WTC11 (cell line): Measurements from ENCODE around the gene CDH16. TPM values are rescaled to one million over a fixed set of nuclear protein-coding genes. Genes with fewer than 3 reads are reported as not detected.

ENCODE experiments used
- ATAC-seq: fragments of 200-7000 bp; cut with Tn5 transposase; 2 replicates; pipeline ENCODE4 v1.10.0; 2021; ENCODE audit warnings: mild to moderate bottlenecking, moderate library complexity
- CTCF ChIA-PET: fragments of 300-600 bp; sonication (Branson Sonifier 250); formaldehyde crosslinking; loops from one replicate; lab custom pipeline; 2021; ENCODE audit warnings: antibody characterized with exemption; lab: Charles Lee
- POLR2A ChIA-PET: fragments of 350-600 bp; sonication (Branson Sonifier 250); formaldehyde crosslinking; loops from one replicate; lab custom pipeline; 2021; ENCODE audit warnings: antibody characterized with exemption; lab: Charles Lee
- DNase-seq: peaks from one replicate; pipeline ENCODE4 v3.0.0; 2021; ENCODE audit warnings: low spot score
- H3K27ac Mint-ChIP-seq: 2 replicates; pipeline ENCODE4 v1.8.0; 2021; ENCODE audit warnings: mixed read lengths
- H3K27me3 Mint-ChIP-seq: 2 replicates; pipeline ENCODE4 v1.8.0; 2021; ENCODE audit warnings: low read depth, mild to moderate bottlenecking, moderate library complexity, mixed read lengths
- H3K36me3 Mint-ChIP-seq: 2 replicates; pipeline ENCODE4 v1.8.0; 2021; ENCODE audit warnings: mixed read lengths
- H3K4me1 Mint-ChIP-seq: 2 replicates; pipeline ENCODE4 v1.8.0; 2022; ENCODE audit warnings: mixed read lengths
- H3K4me3 Mint-ChIP-seq: 2 replicates; pipeline ENCODE4 v1.8.0; 2021; ENCODE audit warnings: mild to moderate bottlenecking, moderate library complexity, mixed read lengths
- H3K9me3 Mint-ChIP-seq: 2 replicates; pipeline ENCODE4 v1.8.0; 2021; ENCODE audit warnings: mixed read lengths
- CREB1 ChIP-seq: sonication (generic); formaldehyde crosslinking; IDR thresholded peaks from 2 replicates; pipeline ENCODE4 v1.8.0; 2023; ENCODE audit warnings: mild to moderate bottlenecking, missing genetic modification reagents
- E2F5 ChIP-seq: sonication (generic); formaldehyde crosslinking; IDR thresholded peaks from 2 replicates; pipeline ENCODE4 v1.8.1; 2022; ENCODE audit warnings: mild to moderate bottlenecking, moderate library complexity, missing genetic modification reagents
- ELF4 ChIP-seq: sonication (generic); formaldehyde crosslinking; IDR thresholded peaks from 2 replicates; pipeline ENCODE4 v1.8.1; 2022; ENCODE audit warnings: low read depth, mild to moderate bottlenecking, moderate library complexity, missing genetic modification reagents
- FOXJ3 ChIP-seq: sonication (generic); formaldehyde crosslinking; IDR thresholded peaks from 2 replicates; pipeline ENCODE4 v1.9.0; 2021; ENCODE audit warnings: missing genetic modification reagents, mild to moderate bottlenecking, borderline replicate concordance
- JAZF1 ChIP-seq: fragments of 250-450 bp; sonication (Bioruptor Pico); IDR thresholded peaks from 2 replicates; pipeline ENCODE4 v1.9.0; 2021; ENCODE audit warnings: moderate library complexity, mild to moderate bottlenecking, inconsistent platforms
- MAX ChIP-seq: sonication (generic); formaldehyde crosslinking; IDR thresholded peaks from 2 replicates; pipeline ENCODE4 v1.8.0; 2022; ENCODE audit warnings: mild to moderate bottlenecking, missing genetic modification reagents
- NR1H2 ChIP-seq: sonication (generic); formaldehyde crosslinking; IDR thresholded peaks from 2 replicates; pipeline ENCODE4 v1.9.0; 2021; ENCODE audit warnings: mild to moderate bottlenecking, moderate library complexity, missing genetic modification reagents
- OVOL2 ChIP-seq: fragments of 250-450 bp; sonication (Bioruptor Pico); IDR thresholded peaks from 2 replicates; pipeline ENCODE4 v1.9.0; 2021; ENCODE audit warnings: mild to moderate bottlenecking, borderline replicate concordance
- SOX15 ChIP-seq: fragments of 250-450 bp; sonication (Bioruptor Pico); IDR thresholded peaks from 2 replicates; pipeline ENCODE4 v1.9.0; 2021; ENCODE audit warnings: mild to moderate bottlenecking
- SP1 ChIP-seq: sonication (generic); formaldehyde crosslinking; conservative IDR thresholded peaks from 2 replicates; pipeline ENCODE4 v1.8.1; 2022; ENCODE audit warnings: missing genetic modification reagents
- ZNF219 ChIP-seq: sonication (generic); formaldehyde crosslinking; IDR thresholded peaks from 2 replicates; pipeline ENCODE4 v1.8.0; 2023; ENCODE audit warnings: missing genetic modification reagents, mild to moderate bottlenecking, borderline replicate concordance
- ZNF396 ChIP-seq: fragments of 250-450 bp; sonication (Bioruptor Pico); IDR thresholded peaks from 2 replicates; pipeline ENCODE4 v1.8.0; 2021; ENCODE audit warnings: mild to moderate bottlenecking, moderate library complexity, borderline replicate concordance
- ZNF416 ChIP-seq: fragments of 250-450 bp; sonication (Bioruptor Pico); IDR thresholded peaks from 2 replicates; pipeline ENCODE4 v1.9.0; 2021; ENCODE audit warnings: mild to moderate bottlenecking, inconsistent platforms
- total RNA-seq: library from RNA; stranded (reverse); gene quantifications from 3 replicates; pipeline ENCODE4 v1.2.3, GENCODE V29; 2021
- TF ChIP-seq, protein P1 (sequence below): sonication (generic); formaldehyde crosslinking; IDR thresholded peaks from 2 replicates; pipeline ENCODE4 v1.8.1; 2023; ENCODE audit warnings: mild to moderate bottlenecking, missing genetic modification reagents, moderate library complexity
- TF ChIP-seq, protein P2 (sequence below): fragments of 200-600 bp; IDR thresholded peaks from 2 replicates; pipeline ENCODE4 v1.8.0; 2022; ENCODE audit warnings: antibody characterized with exemption
- TF ChIP-seq, protein P3 (sequence below): sonication (generic); formaldehyde crosslinking; IDR thresholded peaks from 2 replicates; pipeline ENCODE4 v1.8.0; 2022; ENCODE audit warnings: missing genetic modification reagents
- TF ChIP-seq, protein P4 (sequence below): sonication (generic); formaldehyde crosslinking; IDR thresholded peaks from 2 replicates; pipeline ENCODE4 v1.8.0; 2023; ENCODE audit warnings: missing genetic modification reagents

CDH16 gene
- total RNA-seq, 1 experiment from 2014 or later, result not detected

DNA sequence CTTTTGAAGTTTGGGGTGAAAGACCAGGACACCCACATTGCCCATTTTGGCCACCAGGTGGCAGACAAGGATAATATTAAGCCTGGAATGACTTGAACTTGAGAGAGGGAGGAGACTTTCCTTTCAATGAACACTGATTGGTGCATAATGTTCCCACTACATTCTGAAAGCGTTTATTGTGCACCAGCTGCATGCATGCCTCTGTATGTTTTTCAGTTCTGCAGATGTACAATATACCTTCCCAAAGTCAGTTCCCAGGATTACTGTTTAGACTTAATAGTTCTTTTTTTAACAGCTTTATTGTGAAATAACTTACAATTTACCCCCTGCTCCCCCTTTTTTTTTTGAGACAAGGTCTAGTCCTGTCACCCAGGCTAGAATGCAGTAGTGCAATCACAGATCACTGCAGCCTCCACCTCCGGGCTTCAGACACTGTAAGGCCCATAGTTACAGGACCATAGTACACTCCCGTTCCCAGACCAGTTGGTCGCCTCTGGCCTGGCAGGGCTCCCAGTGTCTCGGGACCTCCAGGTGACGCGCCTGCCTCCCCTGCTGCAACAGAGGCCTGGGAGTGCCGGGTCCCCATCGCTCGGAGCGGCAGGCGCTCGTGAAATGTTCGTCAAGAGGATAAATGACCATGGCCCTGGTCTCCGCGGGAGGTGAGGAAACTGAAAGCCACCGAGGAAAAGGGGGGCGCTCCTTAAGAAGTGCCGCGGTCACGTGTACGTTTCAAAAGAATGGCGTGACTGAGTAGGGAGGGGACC, 28.8 kb upstream of the CDH16 start:
- H3K36me3 Mint-ChIP-seq, result peaks cover 10% of the 10 kb centered on the region; the same call in 1 of the 2 replicates
- ATAC-seq (peak; percentile 80), DNase-seq (peak; percentile 91)
- peaks cover 9% of the 10 kb centered on the region for H3K9me3 Mint-ChIP-seq
- TF ChIP-seq NR1H2 (no peak), SP1 (0 out of 2 replicates have a peak, but pooled peaks have one; percentile 13), E2F5 (CRISPR knock-in tag) (no peak), ELF4 (no peak), ZNF416 (CRISPR knock-in tag) (no peak), FOXJ3 (CRISPR knock-in tag) (no peak), CREB1 (no peak), OVOL2 (CRISPR knock-in tag) (no peak), ZNF219 (CRISPR knock-in tag) (no peak)
- TF ChIP-seq, protein P1, sequence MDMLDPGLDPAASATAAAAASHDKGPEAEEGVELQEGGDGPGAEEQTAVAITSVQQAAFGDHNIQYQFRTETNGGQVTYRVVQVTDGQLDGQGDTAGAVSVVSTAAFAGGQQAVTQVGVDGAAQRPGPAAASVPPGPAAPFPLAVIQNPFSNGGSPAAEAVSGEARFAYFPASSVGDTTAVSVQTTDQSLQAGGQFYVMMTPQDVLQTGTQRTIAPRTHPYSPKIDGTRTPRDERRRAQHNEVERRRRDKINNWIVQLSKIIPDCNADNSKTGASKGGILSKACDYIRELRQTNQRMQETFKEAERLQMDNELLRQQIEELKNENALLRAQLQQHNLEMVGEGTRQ (CRISPR knock-in tag), result peak; percentile 52; the same call in 1 of the 2 replicates
- TF ChIP-seq, protein P2, sequence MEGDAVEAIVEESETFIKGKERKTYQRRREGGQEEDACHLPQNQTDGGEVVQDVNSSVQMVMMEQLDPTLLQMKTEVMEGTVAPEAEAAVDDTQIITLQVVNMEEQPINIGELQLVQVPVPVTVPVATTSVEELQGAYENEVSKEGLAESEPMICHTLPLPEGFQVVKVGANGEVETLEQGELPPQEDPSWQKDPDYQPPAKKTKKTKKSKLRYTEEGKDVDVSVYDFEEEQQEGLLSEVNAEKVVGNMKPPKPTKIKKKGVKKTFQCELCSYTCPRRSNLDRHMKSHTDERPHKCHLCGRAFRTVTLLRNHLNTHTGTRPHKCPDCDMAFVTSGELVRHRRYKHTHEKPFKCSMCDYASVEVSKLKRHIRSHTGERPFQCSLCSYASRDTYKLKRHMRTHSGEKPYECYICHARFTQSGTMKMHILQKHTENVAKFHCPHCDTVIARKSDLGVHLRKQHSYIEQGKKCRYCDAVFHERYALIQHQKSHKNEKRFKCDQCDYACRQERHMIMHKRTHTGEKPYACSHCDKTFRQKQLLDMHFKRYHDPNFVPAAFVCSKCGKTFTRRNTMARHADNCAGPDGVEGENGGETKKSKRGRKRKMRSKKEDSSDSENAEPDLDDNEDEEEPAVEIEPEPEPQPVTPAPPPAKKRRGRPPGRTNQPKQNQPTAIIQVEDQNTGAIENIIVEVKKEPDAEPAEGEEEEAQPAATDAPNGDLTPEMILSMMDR, result peak; percentile 86
- TF ChIP-seq, protein P3, sequence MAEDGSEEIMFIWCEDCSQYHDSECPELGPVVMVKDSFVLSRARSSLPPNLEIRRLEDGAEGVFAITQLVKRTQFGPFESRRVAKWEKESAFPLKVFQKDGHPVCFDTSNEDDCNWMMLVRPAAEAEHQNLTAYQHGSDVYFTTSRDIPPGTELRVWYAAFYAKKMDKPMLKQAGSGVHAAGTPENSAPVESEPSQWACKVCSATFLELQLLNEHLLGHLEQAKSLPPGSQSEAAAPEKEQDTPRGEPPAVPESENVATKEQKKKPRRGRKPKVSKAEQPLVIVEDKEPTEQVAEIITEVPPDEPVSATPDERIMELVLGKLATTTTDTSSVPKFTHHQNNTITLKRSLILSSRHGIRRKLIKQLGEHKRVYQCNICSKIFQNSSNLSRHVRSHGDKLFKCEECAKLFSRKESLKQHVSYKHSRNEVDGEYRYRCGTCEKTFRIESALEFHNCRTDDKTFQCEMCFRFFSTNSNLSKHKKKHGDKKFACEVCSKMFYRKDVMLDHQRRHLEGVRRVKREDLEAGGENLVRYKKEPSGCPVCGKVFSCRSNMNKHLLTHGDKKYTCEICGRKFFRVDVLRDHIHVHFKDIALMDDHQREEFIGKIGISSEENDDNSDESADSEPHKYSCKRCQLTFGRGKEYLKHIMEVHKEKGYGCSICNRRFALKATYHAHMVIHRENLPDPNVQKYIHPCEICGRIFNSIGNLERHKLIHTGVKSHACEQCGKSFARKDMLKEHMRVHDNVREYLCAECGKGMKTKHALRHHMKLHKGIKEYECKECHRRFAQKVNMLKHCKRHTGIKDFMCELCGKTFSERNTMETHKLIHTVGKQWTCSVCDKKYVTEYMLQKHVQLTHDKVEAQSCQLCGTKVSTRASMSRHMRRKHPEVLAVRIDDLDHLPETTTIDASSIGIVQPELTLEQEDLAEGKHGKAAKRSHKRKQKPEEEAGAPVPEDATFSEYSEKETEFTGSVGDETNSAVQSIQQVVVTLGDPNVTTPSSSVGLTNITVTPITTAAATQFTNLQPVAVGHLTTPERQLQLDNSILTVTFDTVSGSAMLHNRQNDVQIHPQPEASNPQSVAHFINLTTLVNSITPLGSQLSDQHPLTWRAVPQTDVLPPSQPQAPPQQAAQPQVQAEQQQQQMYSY (CRISPR knock-in tag), result no peak
- TF ChIP-seq, protein P4, sequence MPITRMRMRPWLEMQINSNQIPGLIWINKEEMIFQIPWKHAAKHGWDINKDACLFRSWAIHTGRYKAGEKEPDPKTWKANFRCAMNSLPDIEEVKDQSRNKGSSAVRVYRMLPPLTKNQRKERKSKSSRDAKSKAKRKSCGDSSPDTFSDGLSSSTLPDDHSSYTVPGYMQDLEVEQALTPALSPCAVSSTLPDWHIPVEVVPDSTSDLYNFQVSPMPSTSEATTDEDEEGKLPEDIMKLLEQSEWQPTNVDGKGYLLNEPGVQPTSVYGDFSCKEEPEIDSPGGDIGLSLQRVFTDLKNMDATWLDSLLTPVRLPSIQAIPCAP, result no peak
- peaks cover 12% of the 10 kb centered on the region for H3K4me1 Mint-ChIP-seq
- CTCF ChIA-PET, result interaction anchor here (0.7 to 2.5 kb wide), 7 partner anchors 13 to 238 kb away, joined by 3 to 9 read pairs (median 3); partner anchors contain the start of gene CES3
- peak overlapping the region; percentile 82 for H3K4me3 Mint-ChIP-seq
- H3K27ac Mint-ChIP-seq, result no peak overlapping the region
- POLR2A ChIA-PET, result no interaction called here
- H3K27me3 Mint-ChIP-seq, result peaks cover 55% of the 10 kb centered on the region

DNA sequence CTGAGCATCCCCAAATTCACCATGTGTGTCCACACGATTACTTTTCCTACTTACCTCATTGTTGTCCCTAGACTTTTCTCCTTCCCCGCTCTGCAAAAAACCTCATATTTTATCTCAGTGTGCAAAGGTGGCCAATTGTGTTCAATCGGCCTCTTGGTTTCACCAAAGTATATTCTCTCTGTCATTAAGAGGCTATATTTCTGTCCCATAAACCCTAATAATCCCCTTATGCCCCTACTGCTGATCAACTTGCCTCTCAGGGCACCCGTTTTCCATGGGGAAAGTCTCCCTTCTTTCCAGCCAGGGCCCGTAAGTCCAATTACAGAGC, 28.3 kb upstream of the CDH16 start:
- DNase-seq (no peak), ATAC-seq (no peak)
- TF ChIP-seq FOXJ3 (CRISPR knock-in tag) (no peak), ZNF396 (CRISPR knock-in tag) (no peak), ELF4 (no peak), JAZF1 (CRISPR knock-in tag) (no peak), OVOL2 (CRISPR knock-in tag) (no peak), MAX (CRISPR knock-in tag) (no peak), SOX15 (CRISPR knock-in tag) (no peak)
- Mint-ChIP-seq H3K36me3 (peaks cover 15% of the 10 kb centered on the region; the same call in 1 of the 2 replicates), H3K9me3 (peaks cover 8% of the 10 kb centered on the region), H3K4me3 (0 out of 2 replicates have a peak overlapping the region, but pooled peaks have one; percentile 82), H3K27me3 (peaks cover 53% of the 10 kb centered on the region), H3K27ac (no peak overlapping the region; the same call in 1 of the 2 replicates), H3K4me1 (peaks cover 12% of the 10 kb centered on the region)
- ChIA-PET CTCF (interaction anchor here (0.7 to 2.5 kb wide), 5 partner anchors 14 to 239 kb away, joined by 3 to 9 read pairs (median 3); partner anchors contain the start of gene CES3), POLR2A (no interaction called here)
